MCF 10A (cell line): ENCODE data around the gene CEP295NL. TPM values are rescaled to one million over a fixed set of nuclear protein-coding genes. Genes with fewer than 3 reads are reported as not detected.

Experiments
- BruUV-seq: library from RNA; stranded (reverse); fragments of 400-500 nt; replicated peaks from 2 replicates; lab custom pipeline; 2021; lab: Mats Ljungman, UMichigan
- CTCF ChIA-PET: fragments of 300-600 bp; sonication (Branson Sonifier 250); formaldehyde crosslinking; extraction: SDS; loops from one replicate; lab custom pipeline; 2021; ENCODE audit warnings: antibody characterized with exemption, inconsistent platforms; lab: Yijun Ruan, JAX
- POLR2A ChIA-PET: fragments of 300-600, 350-650 bp; sonication (Branson Sonifier 250); formaldehyde crosslinking; extraction: SDS; loops from one replicate; lab custom pipeline; 2020; ENCODE audit warnings: antibody characterized with exemption, inconsistent platforms; lab: Yijun Ruan, JAX
- DNase-seq: peaks from one replicate; pipeline ENCODE4 v3.0.0-alpha.2; 2018; ENCODE audit not compliant: unreplicated experiment
- H3K27ac Mint-ChIP-seq: one replicate; pipeline ENCODE4 v1.8.0; 2022; ENCODE audit warnings: mild to moderate bottlenecking, low read depth, mixed read lengths; ENCODE audit not compliant: unreplicated experiment
- H3K27me3 Mint-ChIP-seq: one replicate; pipeline ENCODE4 v1.8.0; 2022; ENCODE audit warnings: mixed read lengths; ENCODE audit not compliant: insufficient read depth, unreplicated experiment
- H3K36me3 Mint-ChIP-seq: one replicate; pipeline ENCODE4 v1.8.0; 2022; ENCODE audit warnings: mild to moderate bottlenecking, moderate library complexity, mixed read lengths; ENCODE audit not compliant: insufficient read depth, unreplicated experiment
- H3K4me1 Mint-ChIP-seq: one replicate; pipeline ENCODE4 v1.8.0; 2022; ENCODE audit warnings: mixed read lengths; ENCODE audit not compliant: insufficient read depth, unreplicated experiment
- H3K4me3 Mint-ChIP-seq: one replicate; pipeline ENCODE4 v1.8.0; 2022; ENCODE audit warnings: mild to moderate bottlenecking, moderate library complexity, mixed read lengths; ENCODE audit not compliant: unreplicated experiment
- H3K9me3 Mint-ChIP-seq: one replicate; pipeline ENCODE4 v1.8.0; 2022; ENCODE audit warnings: mixed read lengths; ENCODE audit not compliant: unreplicated experiment
- intact Hi-C: fragments of 100-400 bp; cut with micrococcal nuclease; formaldehyde crosslinking; loops from 2 replicates; pipeline ENCODE4 v1.14.1; 2022
- total RNA-seq: library from RNA; stranded (reverse); gene quantifications from 2 replicates; pipeline ENCODE4 v1.2.3, GENCODE V29; 2022
- TF ChIP-seq, protein P1 (sequence below): fragments of 200-600 bp; IDR thresholded peaks from one replicate; pipeline ENCODE4 v1.8.0; 2022; ENCODE audit warnings: antibody characterized with exemption, mild to moderate bottlenecking; ENCODE audit not compliant: unreplicated experiment

Gene CEP295NL
- total RNA-seq, 1 experiment from 2014 or later = 0.68 TPM

DNA sequence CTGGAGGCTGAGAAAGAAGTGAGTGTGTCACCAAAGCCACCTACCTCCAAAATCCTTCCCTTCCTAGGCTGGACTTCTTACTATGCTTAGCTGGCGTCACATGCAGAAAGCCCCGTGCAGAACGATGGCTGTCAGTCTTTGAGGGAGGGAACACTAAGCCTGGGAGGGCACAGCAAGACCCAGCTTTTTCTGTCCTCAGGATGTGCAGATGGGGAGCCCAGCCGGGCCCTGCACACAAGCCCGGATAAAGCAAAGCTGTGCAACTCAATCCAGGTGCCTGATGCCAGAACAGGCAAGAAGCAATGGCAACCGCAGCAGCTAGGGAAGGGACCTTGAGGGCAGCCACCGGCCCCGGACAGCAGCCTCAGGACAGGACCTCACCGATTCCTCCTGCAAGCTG is 48.5 kb downstream of the CEP295NL start:
- DNase-seq = no peak
- intact Hi-C loops = no loop called here
- Mint-ChIP-seq H3K27ac (no peak overlapping the region), H3K27me3 (no peaks in the 10 kb centered on the region), H3K9me3 (no peaks in the 10 kb centered on the region), H3K4me1 (no peaks in the 10 kb centered on the region), H3K36me3 (peaks cover 17% of the 10 kb centered on the region), H3K4me3 (no peak overlapping the region)
- TF ChIP-seq, protein P1, sequence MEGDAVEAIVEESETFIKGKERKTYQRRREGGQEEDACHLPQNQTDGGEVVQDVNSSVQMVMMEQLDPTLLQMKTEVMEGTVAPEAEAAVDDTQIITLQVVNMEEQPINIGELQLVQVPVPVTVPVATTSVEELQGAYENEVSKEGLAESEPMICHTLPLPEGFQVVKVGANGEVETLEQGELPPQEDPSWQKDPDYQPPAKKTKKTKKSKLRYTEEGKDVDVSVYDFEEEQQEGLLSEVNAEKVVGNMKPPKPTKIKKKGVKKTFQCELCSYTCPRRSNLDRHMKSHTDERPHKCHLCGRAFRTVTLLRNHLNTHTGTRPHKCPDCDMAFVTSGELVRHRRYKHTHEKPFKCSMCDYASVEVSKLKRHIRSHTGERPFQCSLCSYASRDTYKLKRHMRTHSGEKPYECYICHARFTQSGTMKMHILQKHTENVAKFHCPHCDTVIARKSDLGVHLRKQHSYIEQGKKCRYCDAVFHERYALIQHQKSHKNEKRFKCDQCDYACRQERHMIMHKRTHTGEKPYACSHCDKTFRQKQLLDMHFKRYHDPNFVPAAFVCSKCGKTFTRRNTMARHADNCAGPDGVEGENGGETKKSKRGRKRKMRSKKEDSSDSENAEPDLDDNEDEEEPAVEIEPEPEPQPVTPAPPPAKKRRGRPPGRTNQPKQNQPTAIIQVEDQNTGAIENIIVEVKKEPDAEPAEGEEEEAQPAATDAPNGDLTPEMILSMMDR = no peak
- POLR2A ChIA-PET = no interaction called here
- CTCF ChIA-PET = interaction anchor here (1.1 kb wide), 1 partner anchor 105 kb away, joined by 4 read pairs; no protein-coding TSS in a partner anchor
- BruUV-seq = no TSS peak

DNA sequence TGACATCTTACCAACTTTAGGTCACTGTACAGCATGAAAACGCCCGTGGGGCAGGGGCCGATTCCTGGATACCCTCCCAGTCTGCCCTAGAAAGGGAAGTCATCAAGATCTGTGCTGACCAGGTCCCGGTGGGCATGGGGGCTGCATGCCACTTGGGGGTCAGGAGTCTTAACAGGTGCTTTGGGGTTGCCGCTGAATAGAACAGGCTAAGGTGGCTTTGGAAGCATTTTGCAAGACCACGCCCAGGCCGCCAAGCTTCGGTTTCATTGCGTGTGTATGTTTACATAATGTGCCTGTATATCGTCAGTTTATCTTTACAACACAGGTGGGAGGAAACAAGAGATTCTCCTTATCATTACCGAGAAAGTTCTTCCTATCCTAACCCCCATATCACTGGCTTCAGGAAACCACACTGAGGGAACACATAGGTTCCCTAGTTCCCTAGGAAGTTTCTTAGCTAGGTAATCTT is 49.0 kb downstream of the CEP295NL start:
- peaks cover 17% of the 10 kb centered on the region for H3K36me3 Mint-ChIP-seq
- H3K4me1 Mint-ChIP-seq = no peaks in the 10 kb centered on the region
- TF ChIP-seq, protein P1 = no peak
- ChIA-PET POLR2A (interaction anchor here (0.7 to 1.8 kb wide), 2 partner anchors 12 to 884 kb away, joined by 3 to 5 read pairs; no protein-coding TSS in a partner anchor), CTCF (interaction anchor here (1.1 kb wide), 1 partner anchor 106 kb away, joined by 4 read pairs; no protein-coding TSS in a partner anchor)
- no peak overlapping the region for H3K4me3 Mint-ChIP-seq
- BruUV-seq = no TSS peak
- no peaks in the 10 kb centered on the region for H3K9me3 Mint-ChIP-seq
- intact Hi-C loops = no loop called here
- DNase-seq = no peak
- no peak overlapping the region for H3K27ac Mint-ChIP-seq
- no peaks in the 10 kb centered on the region for H3K27me3 Mint-ChIP-seq

DNA sequence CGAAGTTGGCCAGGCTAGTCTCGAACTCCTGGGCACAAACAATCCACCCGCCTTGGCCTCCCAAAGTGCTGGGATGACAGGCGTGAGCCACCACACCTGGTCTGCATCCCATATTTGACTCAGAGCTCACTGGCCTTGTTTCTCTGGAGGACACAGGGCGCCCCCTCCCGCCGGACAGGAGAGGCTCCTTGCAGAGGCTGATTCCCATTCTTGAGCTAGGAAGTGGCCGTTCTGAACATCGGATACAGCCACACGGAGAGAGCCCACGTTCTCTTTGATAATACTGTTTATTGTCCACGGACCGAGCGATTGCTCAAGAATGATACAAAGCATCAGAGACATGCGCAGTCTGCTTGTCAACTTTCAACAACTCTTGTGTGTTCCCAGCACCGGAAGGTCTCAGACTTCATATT is 50.3 kb downstream of the CEP295NL start:
- no peak overlapping the region for H3K27ac Mint-ChIP-seq
- ChIA-PET CTCF (interaction anchor here (0.7 to 1.8 kb wide), 3 partner anchors 12 to 338 kb away, joined by 3 to 6 read pairs (median 3); no protein-coding TSS in a partner anchor), POLR2A (interaction anchor here (0.9 to 1.8 kb wide), 3 partner anchors 9 to 117 kb away, joined by 3 to 9 read pairs (median 5); no protein-coding TSS in a partner anchor)
- intact Hi-C loops = no loop called here
- BruUV-seq = no TSS peak
- peaks cover 5% of the 10 kb centered on the region for H3K4me1 Mint-ChIP-seq
- no peak for DNase-seq
- H3K36me3 Mint-ChIP-seq = peaks cover 17% of the 10 kb centered on the region
- H3K4me3 Mint-ChIP-seq = no peak overlapping the region
- no peaks in the 10 kb centered on the region for H3K27me3 Mint-ChIP-seq
- TF ChIP-seq, protein P1 = no peak
- no peaks in the 10 kb centered on the region for H3K9me3 Mint-ChIP-seq

DNA sequence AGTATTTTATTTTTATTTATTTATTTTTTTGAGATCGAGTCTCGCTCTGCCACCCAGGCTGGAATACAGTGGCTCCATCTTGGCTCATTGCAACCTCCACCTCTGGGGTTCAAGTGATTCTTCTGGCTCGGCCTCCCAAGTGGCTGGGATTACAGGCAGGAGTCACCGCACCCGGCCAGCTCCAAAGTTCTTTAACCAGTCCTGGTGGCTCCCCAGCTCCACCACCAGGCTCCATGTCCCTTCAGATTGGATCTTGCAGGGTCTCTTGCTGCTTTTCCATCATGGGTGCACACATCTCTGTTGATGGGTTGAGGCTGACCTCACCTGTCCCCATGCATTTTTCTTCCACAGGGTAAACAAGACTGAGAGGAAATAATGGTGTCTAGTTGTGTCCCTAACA is 54.0 kb downstream of the CEP295NL start:
- no peak for DNase-seq
- H3K27me3 Mint-ChIP-seq = no peaks in the 10 kb centered on the region
- BruUV-seq = no TSS peak
- ChIA-PET CTCF (interaction anchor here (1.3 kb wide), 1 partner anchor 10 kb away, joined by 3 read pairs; no protein-coding TSS in a partner anchor), POLR2A (interaction anchor here (1.3 kb wide), 1 partner anchor 13 kb away, joined by 6 read pairs; no protein-coding TSS in a partner anchor)
- intact Hi-C loops = no loop called here
- peaks cover 11% of the 10 kb centered on the region for H3K4me1 Mint-ChIP-seq
- TF ChIP-seq, protein P1 = no peak
- no peak overlapping the region for H3K27ac Mint-ChIP-seq
- H3K36me3 Mint-ChIP-seq = peaks cover 25% of the 10 kb centered on the region
- H3K9me3 Mint-ChIP-seq = no peaks in the 10 kb centered on the region
- H3K4me3 Mint-ChIP-seq = no peak overlapping the region
